Activated B cell treated with CpG ODN at 0.5 μM for 24 hours (primary cell): ENCODE measurements around the gene NAA16. TPM values are rescaled to one million over a fixed set of nuclear protein-coding genes. Genes with fewer than 3 reads are reported as not detected.

Experiments
- ATAC-seq: fragments of 200-7000 bp; cut with Tn5 transposase; one replicate; pipeline ENCODE4 v1.10.0; 2021; ENCODE audit warnings: low read depth, mild to moderate bottlenecking, moderate library complexity
- CTCF ChIA-PET: fragments of 350-600 bp; sonication (Branson Sonifier 250); formaldehyde crosslinking; loops from one replicate; lab custom pipeline; 2021; ENCODE audit warnings: antibody characterized with exemption; lab: Charles Lee
- POLR2A ChIA-PET: fragments of 350-600 bp; sonication (Branson Sonifier 250); formaldehyde crosslinking; loops from one replicate; lab custom pipeline; 2021; ENCODE audit warnings: antibody characterized with exemption; lab: Charles Lee
- DNase-seq: peaks from one replicate; pipeline ENCODE4 v3.0.0; 2022
- H3K27ac Mint-ChIP-seq: one replicate; pipeline ENCODE4 v1.8.0; 2020; ENCODE audit warnings: mixed read lengths
- H3K27me3 Mint-ChIP-seq: one replicate; pipeline ENCODE4 v1.8.0; 2021; ENCODE audit warnings: mixed read lengths
- H3K36me3 Mint-ChIP-seq: one replicate; pipeline ENCODE4 v1.8.0; 2021; ENCODE audit warnings: low read depth, mixed read lengths
- H3K4me1 Mint-ChIP-seq: one replicate; pipeline ENCODE4 v1.8.0; 2021; ENCODE audit warnings: mixed read lengths
- H3K4me3 Mint-ChIP-seq: one replicate; pipeline ENCODE4 v1.8.0; 2020; ENCODE audit warnings: mild to moderate bottlenecking, mixed read lengths
- H3K9me3 Mint-ChIP-seq: one replicate; pipeline ENCODE4 v1.8.0; 2020; ENCODE audit warnings: mixed read lengths
- CTCF ChIP-seq: fragments of 200-600 bp; IDR thresholded peaks from one replicate; pipeline ENCODE4 v1.8.0; 2022; ENCODE audit warnings: antibody characterized with exemption, mild to moderate bottlenecking
- intact Hi-C: fragments of 100-400 bp; cut with micrococcal nuclease; formaldehyde crosslinking; loops from one replicate; pipeline ENCODE4 v1.15.1; 2024
- total RNA-seq: library from RNA; stranded (reverse); gene quantifications from 2 replicates; pipeline ENCODE4 v1.2.3, GENCODE V29; 2022

NAA16 gene
- total RNA-seq, 1 donor from 2014 or later, result 21.4 TPM

GRCh38 chr13:41334810-41335209 lies 23.7 kb downstream of the NAA16 start:
- ChIA-PET CTCF (no interaction called here), POLR2A (no interaction called here)
- intact Hi-C loops, result no loop called here
- no peak for TF ChIP-seq CTCF
- no peaks in the 10 kb centered on the region for H3K27me3 Mint-ChIP-seq
- no peak overlapping the region for H3K27ac Mint-ChIP-seq
- H3K9me3 Mint-ChIP-seq, result no peaks in the 10 kb centered on the region
- no peak overlapping the region for H3K4me3 Mint-ChIP-seq
- no peaks in the 10 kb centered on the region for H3K4me1 Mint-ChIP-seq
- DNase-seq (no peak), ATAC-seq (no peak)
- peaks cover 54% of the 10 kb centered on the region for H3K36me3 Mint-ChIP-seq

GRCh38 chr13:41344358-41344757 lies 33.3 kb downstream of the NAA16 start:
- H3K27ac Mint-ChIP-seq, result no peak overlapping the region
- H3K36me3 Mint-ChIP-seq, result peaks cover 68% of the 10 kb centered on the region
- no peaks in the 10 kb centered on the region for H3K4me1 Mint-ChIP-seq
- POLR2A ChIA-PET, result interaction anchor here (1.1 kb wide), 1 partner anchor 83 kb away, joined by 3 read pairs; no protein-coding TSS in a partner anchor
- CTCF ChIA-PET, result no interaction called here
- DNase-seq, result no peak
- no peaks in the 10 kb centered on the region for H3K27me3 Mint-ChIP-seq
- ATAC-seq, result no peak
- no peak for TF ChIP-seq CTCF
- intact Hi-C loops, result no loop called here
- no peaks in the 10 kb centered on the region for H3K9me3 Mint-ChIP-seq
- no peak overlapping the region for H3K4me3 Mint-ChIP-seq

GRCh38 chr13:41345165-41345913 lies 34.3 kb downstream of the NAA16 start:
- ATAC-seq (no peak), DNase-seq (no peak)
- POLR2A ChIA-PET, result no interaction called here
- no peak for TF ChIP-seq CTCF
- Mint-ChIP-seq H3K4me3 (no peak overlapping the region), H3K9me3 (no peaks in the 10 kb centered on the region), H3K4me1 (no peaks in the 10 kb centered on the region), H3K27ac (no peak overlapping the region), H3K36me3 (peaks cover 65% of the 10 kb centered on the region), H3K27me3 (no peaks in the 10 kb centered on the region)
- intact Hi-C loops, result no loop called here
- CTCF ChIA-PET, result no interaction called here

GRCh38 chr13:41345914-41346589 lies 35.0 kb downstream of the NAA16 start:
- ATAC-seq (no peak), DNase-seq (no peak)
- Mint-ChIP-seq H3K36me3 (peaks cover 60% of the 10 kb centered on the region), H3K4me3 (no peak overlapping the region), H3K4me1 (no peaks in the 10 kb centered on the region), H3K27ac (no peak overlapping the region), H3K27me3 (no peaks in the 10 kb centered on the region), H3K9me3 (no peaks in the 10 kb centered on the region)
- intact Hi-C loops, result no loop called here
- ChIA-PET CTCF (no interaction called here), POLR2A (no interaction called here)
- no peak for TF ChIP-seq CTCF
